H1 (cell line): ENCODE results near the gene RASGRF1.

Experiments
- BACH1 ChIP-seq: IDR thresholded peaks from 2 replicates; pipeline ENCODE4 v1.6.1; 2012; ENCODE audit warnings: low read length, improper control_type of control experiment
- JUN ChIP-seq: IDR thresholded peaks from 2 replicates; pipeline ENCODE4 v1.6.1; 2011; ENCODE audit warnings: low read depth, mild to moderate bottlenecking, improper control_type of control experiment, low read length
- JUND ChIP-seq: IDR thresholded peaks from 2 replicates; pipeline ENCODE4 v1.6.1; 2011; ENCODE audit warnings: mild to moderate bottlenecking, improper control_type of control experiment, low read length
- MAFK ChIP-seq: IDR thresholded peaks from 2 replicates; pipeline ENCODE4 v1.6.1; 2012; ENCODE audit warnings: low read depth, mild to moderate bottlenecking, improper control_type of control experiment, low read length
- POLR2A ChIP-seq, 2 experiments: IDR thresholded peaks; 1 replicate in 1 of 2; 2 replicates in 1 of 2; pipeline ENCODE4 v1.6.1; 2011; ENCODE audit warnings: low read depth in 2 of 2, low read length in 2 of 2, mild to moderate bottlenecking in 2 of 2; ENCODE audit errors: control extremely low read depth in 1 of 2
- SUZ12 ChIP-seq: fragments of 200-600 bp; sonication (generic); IDR thresholded peaks from 2 replicates; pipeline ENCODE4 v1.6.1; 2012; ENCODE audit warnings: mild to moderate bottlenecking, inconsistent platforms, low read length, moderate library complexity, mixed read lengths
- TAF1 ChIP-seq: IDR thresholded peaks from 2 replicates; pipeline ENCODE4 v1.6.1; 2011; ENCODE audit warnings: mild to moderate bottlenecking, low read depth, low read length
- USF2 ChIP-seq: IDR thresholded peaks from 2 replicates; pipeline ENCODE4 v1.6.1; 2011; ENCODE audit warnings: low read length, improper control_type of control experiment
- TF ChIP-seq, protein P1 (sequence below), 3 experiments: IDR thresholded peaks; 1 replicate in 2 of 3; 2 replicates in 1 of 3; pipeline versions ENCODE4 v1.5.1 to v1.6.1; 2011; ENCODE audit warnings: low read length in 3 of 3, mild to moderate bottlenecking in 3 of 3, inconsistent platforms in 2 of 3, low read depth in 1 of 3, moderate library complexity in 1 of 3; ENCODE audit not compliant: insufficient read depth in 1 of 3; ENCODE audit errors: control extremely low read depth in 1 of 3

DNA sequence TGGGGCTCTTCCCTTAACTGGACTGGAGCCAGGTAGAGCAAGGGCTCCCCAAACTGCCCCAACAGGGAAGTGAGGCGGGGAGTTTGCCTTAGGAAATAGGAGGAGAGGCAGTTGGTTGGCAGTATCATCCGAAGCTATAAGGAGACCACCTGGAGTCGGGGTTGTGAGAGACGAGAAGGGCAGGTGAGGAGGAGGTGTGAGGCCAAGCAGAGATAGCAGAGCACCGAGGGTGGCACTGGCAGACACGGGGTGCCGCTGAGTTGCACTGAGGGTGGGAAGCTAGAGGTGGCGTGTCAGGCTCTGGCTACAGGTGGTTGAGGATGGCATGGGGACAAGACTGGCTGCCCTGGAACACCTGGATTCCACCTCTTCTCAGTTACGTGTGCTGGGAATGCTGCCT lies 17.2 kb downstream of the RASGRF1 start:
- TF ChIP-seq POLR2A (IDR thresholded peaks at IDR 0.05; ENCODE audit: control extremely low read depth in 1 of 2, low read depth in 2 of 2, low read length in 2 of 2): no peak
- TF ChIP-seq SUZ12: no peak
- TF ChIP-seq, protein P1, sequence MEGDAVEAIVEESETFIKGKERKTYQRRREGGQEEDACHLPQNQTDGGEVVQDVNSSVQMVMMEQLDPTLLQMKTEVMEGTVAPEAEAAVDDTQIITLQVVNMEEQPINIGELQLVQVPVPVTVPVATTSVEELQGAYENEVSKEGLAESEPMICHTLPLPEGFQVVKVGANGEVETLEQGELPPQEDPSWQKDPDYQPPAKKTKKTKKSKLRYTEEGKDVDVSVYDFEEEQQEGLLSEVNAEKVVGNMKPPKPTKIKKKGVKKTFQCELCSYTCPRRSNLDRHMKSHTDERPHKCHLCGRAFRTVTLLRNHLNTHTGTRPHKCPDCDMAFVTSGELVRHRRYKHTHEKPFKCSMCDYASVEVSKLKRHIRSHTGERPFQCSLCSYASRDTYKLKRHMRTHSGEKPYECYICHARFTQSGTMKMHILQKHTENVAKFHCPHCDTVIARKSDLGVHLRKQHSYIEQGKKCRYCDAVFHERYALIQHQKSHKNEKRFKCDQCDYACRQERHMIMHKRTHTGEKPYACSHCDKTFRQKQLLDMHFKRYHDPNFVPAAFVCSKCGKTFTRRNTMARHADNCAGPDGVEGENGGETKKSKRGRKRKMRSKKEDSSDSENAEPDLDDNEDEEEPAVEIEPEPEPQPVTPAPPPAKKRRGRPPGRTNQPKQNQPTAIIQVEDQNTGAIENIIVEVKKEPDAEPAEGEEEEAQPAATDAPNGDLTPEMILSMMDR (IDR thresholded peaks at IDR 0.05; ENCODE audit: control extremely low read depth in 1 of 3, insufficient read depth in 1 of 3, low read depth in 1 of 3, low read length in 3 of 3): no peak
- no peak for TF ChIP-seq BACH1
- TF ChIP-seq USF2: no peak
- TF ChIP-seq JUND: no peak
- TF ChIP-seq TAF1: no peak
- TF ChIP-seq JUN: no peak
- TF ChIP-seq MAFK: no peak
